Stimulated activated naive CD4-positive, alpha-beta T cell (primary cell): Measurements from ENCODE around the gene ARHGEF28.

Source experiments
- DNase-seq, 6 experiments: peaks; one replicate each; lab custom pipeline; 2025; lab: John Stamatoyannopoulos, UW

The ARHGEF28 gene

DNA sequence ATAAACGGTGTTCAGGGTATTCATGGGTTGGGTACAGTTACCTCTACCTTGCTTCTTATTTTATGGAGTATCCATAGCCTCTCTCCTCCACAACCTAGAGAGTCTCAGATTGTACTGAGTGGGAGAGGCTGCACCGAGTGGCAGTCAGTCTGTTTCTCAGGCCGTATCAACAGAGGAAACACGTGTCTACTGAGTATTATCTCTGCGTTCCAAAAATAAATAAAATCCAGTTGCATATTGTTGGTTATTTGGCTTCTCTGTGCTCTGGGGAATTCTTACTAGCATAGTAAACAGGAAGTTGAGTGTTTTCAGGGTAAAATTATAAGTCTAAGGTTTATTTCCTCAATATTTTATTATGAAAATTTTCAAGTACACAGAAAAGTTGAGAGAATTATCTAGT lies 231.0 kb downstream of the ARHGEF28 start:
- DNase-seq, result no peak

DNA sequence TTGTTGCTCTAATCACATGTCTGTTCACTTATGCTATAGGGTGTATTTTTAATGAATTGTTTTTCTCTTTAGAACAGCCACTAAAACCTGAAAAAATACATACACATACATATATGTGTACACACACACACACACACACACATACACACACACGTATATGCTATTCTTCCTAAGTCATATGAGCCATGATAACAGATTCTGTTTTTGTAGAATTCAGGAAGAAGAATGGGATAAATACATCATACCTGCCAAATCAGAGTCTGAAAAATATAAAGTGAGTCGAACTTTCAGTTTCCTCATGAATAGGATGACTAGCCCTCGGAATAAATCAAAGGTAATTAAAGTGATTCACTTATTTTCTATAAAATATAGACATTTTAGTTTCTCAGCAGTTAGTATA lies 231.4 kb downstream of the ARHGEF28 start:
- no peak for DNase-seq

DNA sequence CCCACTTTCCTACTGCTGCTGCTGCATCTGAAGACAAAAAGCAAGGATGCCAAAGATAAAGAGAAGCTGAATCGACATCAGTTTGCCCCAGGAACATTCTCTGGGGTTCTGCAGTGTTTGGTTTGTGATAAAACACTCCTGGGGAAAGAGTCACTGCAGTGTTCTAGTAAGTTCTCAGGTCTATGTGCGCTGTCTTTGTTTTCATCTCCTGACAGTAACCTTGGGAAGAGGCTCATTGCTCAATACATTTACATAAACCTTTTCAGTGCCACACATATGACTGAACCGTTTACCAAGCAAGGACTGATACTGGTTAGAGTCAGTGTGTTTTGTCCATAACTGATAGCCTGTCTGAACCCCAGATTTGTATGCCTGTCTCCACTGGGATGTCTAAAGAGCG lies 232.1 kb downstream of the ARHGEF28 start:
- DNase-seq, result no peak

DNA sequence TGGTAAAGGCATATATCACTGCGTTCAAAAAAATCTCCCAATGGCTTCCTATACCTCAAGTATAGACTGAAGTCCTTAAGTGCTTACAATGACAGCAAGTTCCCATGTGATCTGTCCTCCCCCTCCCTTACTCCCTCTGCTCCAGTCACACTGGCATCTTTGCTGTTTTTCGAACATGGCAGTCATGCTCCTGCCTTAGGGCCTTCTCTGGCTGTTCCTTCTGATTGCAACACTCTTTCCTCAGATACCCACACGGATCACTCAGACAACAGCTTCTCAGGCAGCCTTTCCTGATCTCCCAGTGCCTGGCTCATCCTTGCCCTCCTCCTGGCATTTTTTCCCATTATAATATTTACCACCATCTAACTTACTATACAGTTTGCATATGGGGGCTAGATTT lies 232.8 kb downstream of the ARHGEF28 start:
- DNase-seq, result no peak

DNA sequence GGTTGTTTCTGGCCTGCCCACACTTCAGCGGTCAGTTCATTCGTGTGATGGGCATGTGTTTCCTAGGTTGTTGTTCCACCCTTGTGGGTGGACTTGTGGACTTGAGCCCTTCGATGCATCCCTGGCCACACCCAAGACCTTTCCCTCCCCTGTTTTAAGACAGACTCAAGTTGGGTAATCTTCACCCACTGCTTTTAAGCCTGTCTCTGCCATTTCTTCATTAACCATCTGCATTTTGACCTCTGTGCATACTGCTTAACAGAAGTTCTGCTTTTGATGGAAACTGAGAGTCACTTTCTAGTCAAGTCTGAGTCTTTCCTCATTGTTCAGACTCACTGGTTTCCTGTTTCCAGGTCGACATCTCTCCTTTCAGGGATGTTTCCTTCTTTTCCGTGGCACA lies 233.7 kb downstream of the ARHGEF28 start:
- DNase-seq, result no peak

DNA sequence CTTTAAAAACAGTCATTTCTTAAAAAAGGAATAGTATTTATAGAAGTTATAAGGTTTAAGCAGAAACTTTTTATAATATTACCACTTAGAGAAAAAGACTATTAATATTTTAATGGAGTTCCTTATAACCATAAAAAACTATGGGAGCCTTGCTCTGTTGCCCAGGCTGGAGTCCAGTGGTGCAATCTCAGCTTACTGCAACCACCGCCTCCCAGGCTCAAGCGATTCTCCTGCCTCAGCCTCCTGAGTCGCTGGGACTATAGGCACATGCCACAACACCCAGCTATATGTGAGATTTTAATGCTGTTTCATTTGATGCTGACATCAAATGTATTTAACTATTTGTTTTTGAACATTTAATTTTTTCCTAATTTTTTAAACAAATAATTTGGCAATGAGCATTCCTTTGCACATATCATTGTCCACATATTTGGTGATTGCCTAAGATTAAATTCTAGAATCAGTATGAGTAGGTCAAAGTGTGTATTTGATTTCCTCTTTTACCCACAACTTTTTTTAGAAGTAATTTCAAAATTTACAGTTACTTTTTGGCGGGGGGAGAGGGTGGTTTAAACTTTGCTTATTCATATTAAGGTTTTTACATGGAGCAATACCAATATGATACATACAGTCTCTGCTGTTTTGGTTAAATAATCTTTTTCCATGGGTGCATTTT lies 235.5 kb downstream of the ARHGEF28 start:
- no peak for DNase-seq

DNA sequence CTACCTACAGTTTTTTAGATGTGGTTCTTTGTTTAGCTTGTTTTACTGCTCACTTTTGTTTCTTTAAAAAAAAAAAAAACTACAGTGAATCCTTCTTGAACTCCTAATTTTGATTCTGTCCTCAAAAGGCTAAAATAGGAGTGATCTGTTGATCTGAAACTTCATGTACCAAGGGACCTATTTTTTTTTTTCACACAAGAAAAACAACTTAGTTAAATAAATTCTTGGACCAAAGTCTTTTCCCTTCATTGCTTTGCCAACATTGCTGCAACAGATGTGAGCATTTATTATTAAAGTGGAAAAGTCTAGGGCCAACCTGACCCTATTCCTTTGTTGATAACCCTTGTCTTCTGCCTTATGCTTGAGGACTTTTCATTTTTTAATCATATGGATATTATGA lies 236.8 kb downstream of the ARHGEF28 start:
- no peak for DNase-seq

DNA sequence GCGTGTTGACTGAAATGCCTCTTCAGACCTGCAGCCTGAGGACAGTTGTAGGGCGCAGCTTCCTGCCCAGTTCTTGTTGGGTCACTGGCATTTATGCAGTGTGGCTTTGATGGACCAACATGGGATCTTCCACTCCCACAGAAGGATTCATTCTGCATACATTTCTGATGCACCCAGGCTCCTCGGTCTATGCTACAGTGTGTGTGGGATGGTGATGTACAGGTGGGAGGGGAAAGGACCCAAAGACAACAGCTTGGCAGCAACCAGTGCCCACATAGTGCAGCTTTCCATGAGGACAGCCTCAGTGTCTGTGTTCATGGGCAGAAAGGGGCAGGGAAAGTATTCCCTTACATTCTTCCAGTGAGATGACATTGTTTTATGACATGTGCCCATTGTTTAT lies 237.9 kb downstream of the ARHGEF28 start:
- no peak for DNase-seq

DNA sequence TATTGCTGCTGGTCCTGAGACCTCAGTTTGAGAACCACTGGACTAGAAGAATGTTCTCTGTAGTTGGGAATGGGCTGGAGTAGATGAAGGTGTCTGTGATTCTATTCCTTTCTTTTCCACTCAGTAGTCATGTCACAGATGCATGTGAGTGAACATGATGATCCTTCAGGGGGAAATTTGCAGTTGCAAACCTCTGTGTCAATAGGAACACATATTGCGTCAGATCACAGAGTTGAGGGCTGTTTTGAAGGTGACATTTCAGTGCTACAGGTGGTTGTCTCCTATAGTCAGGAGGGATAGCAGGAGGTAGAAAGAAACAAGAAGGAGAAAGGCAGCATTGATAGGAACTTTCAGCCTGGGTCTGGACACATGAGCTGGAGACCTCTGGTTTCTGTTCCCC lies 239.3 kb downstream of the ARHGEF28 start:
- DNase-seq, result no peak

DNA sequence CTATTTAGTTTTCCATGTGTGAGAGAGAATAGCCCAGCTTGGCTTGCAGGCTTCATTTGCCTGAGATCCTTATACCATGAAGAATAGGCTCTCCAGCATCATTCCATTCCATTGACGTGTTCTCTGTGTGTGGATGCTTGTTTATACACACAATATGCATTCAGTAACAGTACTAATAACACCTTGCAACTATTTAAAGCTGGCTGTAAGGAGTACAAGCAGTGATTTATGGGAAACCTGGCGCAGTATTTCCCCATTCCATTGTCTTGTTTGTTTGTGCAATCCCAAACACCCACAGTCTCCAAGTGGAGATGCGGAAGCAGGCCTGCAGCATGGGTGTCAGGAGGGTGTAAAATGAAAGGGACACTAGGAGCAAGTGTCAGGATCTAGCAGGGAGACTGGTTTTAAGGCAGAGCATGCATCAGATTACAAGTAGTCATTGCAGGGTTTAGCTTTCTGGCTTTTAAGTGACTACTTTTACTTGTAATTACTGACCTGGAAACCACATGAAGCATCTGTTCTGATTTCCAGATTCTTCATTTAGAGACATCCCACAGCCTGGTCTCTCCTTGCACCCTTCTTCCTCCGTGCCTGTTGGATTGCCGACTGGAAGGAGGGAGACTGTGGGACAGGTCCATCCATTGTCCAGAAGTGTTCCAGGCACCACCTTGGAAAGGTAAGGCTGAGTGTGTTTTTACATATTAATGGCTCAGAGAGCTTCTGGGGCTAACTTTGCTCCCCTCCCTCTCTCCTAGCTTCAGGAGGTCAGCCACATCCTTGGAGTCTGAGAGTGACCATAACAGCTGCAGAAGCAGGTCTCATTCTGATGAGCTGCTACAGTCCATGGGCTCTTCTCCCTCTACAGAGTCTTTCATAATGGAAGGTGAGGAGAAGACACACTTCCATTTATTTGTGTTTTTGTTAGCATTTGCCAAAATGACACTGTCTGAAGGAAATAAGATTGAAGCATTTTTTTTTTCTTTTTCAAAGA lies 241.6 kb downstream of the ARHGEF28 start:
- DNase-seq, result no peak

DNA sequence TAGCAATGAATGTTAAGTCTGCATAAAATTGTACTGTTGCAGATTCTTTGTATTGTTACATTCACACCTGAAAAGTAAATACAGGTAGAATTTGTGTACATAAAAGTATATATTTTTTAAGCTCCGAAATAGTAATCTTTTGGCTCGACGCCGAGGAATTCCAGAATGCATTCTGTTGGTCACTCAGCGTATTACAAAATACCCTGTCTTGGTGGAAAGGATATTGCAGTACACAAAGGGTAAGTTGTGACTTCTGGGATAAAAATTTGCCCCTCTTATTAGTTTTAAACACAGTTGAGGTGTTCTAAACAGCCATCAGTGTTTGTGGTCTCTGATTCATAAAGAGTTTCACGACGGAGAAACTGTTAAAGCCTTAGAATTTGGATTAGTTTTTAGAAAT lies 257.6 kb downstream of the ARHGEF28 start:
- DNase-seq, result no peak

DNA sequence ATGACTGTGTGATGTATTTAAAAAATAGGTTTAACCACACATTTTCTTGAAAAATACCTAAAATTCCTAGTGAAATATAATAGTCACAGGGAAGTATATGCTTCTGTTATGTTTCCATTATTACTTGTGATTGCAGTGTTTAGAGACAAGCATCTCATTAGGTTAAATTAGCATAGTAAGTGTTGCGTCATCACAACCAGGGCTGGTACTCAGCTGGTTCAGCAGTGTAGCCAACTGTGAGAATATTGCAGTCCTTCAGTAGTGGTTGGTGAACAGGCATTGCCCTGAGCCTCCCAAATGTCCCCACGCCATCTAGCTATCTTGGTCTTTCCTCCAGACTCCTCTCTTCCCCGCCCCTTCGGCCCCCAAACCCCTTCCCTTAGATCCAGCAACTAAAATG lies 261.7 kb downstream of the ARHGEF28 start:
- no peak for DNase-seq

DNA sequence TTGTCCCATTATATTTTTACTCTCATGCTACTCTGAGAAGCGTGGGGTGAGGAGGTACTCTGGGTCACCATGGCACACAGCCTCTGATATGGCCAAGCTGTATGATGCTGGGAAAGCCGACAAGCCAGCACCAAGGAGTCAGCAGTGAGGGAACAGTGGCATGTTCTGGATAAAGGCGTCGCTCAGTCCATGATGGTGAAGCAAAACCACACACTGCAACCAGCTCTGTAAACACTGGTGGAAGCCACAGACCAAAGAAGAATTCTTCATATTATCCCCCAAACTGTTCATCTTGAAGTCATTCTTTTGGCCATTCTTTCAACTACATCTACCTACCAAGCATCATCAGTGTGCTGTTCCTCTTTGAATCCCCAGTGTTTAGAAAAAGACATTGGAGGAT lies 264.6 kb downstream of the ARHGEF28 start:
- DNase-seq, result no peak

DNA sequence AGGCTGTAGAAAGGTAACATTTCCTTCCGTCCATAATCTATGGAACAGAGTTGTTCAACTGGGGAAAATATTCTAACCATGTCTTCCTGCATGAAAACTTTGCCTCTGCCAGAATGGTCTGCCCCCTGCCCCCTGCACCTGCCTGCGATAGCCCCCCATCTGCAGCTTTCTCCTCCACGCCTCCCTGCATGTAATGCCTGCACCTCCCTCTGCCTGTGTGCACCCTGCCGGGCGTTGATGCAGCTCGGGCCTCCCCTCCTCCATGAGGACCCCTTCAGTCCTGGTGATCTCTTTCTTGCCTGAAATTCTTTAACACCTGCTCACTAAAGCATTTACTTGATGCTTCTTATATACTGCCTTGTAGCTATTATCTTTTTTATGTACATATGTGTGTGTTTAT lies 266.2 kb downstream of the ARHGEF28 start:
- no peak for DNase-seq

DNA sequence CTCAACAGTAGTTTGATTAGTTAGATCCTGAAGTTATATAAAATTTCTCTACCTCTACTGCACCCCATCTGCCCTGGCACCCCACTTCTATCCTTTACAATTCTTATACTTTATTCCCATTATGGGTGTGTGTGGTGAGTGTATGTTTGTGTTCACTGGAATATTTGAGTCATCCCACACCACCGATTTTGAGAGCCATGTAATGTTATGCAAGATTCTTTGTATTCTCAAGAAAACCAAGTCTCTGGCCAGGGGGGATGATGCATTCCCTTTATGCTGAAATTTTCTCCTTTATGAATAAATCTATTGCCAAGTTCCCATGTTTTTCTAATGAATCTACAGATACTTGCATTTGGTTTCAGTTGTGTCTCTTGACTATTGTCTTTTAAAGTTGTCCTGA lies 266.8 kb downstream of the ARHGEF28 start:
- no peak for DNase-seq

DNA sequence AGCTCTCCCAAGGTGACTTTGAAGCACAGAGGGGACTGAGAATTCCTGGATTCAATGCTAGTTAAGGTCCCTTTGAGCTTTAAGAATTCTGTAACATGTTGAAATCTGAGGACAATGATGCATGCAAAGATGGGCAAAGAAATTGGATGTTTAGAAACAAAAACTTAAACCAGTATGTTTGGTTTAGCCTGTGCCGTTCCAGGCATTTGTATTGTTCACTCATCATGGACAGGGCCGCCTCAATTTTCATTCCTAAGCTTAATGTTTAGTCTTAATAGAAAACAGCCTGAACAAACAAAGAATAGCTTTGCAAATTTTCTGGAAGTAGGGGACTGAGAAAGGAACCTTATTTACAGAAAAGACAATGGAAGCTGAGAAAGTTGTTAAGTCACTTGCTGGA lies 267.8 kb downstream of the ARHGEF28 start:
- no peak for DNase-seq

DNA sequence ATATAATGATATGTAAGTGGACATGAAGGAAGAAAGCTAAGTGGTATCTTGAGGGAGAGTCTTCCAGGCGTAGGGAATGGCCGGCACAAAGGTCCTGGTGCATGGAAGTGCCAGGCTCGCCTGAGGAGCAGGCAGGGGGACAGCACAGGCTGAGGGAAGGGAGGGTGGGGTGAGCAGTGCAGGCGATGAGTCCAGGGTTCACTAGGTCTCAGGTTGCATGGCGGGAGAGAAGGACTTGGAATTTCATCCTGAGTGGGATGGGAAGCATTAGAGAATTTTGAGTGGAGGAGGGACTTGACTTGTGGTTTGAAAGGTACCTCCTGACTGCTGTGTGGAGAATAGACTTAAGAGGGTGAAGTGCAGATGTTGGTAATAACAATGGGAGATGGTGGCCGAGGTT lies 268.9 kb downstream of the ARHGEF28 start:
- DNase-seq, result no peak

DNA sequence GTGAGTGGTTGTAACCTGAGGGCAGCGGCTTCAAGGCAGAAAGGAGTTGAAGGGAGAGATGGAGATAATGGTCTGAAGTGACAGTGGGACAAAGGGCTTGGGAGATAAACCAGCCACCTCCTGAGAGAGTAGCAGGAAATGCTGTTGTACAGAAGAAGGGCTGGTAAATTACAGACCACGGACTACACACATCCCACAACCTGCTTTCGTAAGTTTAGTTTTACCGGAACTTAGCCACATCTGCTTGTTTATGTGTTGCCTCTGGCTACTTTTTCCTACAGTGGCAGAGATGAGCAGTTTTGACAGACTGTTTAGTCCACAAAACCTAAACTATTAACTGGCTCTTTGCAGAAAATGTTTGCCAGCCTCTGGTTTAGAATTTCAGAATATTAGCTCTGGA lies 269.5 kb downstream of the ARHGEF28 start:
- no peak for DNase-seq

DNA sequence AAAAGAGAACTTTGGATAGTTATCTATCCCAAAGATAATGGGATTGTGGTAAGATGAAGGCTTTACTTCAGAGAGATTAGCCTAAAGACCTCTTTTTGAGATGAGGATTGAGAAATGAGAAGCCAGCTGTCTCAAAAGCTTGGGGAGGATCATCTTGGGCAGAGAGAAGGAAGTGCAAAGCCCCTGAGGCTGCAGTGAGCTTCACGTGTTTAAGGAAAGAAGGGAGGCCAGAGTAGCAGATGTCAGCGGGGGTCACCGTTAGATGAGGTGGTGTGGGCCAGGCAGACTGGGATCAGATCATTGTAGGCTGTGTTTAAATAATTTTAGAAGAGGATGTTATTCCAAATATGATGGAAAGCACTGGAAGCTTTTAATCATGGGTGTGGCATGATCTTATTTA lies 270.1 kb downstream of the ARHGEF28 start:
- no peak for DNase-seq

DNA sequence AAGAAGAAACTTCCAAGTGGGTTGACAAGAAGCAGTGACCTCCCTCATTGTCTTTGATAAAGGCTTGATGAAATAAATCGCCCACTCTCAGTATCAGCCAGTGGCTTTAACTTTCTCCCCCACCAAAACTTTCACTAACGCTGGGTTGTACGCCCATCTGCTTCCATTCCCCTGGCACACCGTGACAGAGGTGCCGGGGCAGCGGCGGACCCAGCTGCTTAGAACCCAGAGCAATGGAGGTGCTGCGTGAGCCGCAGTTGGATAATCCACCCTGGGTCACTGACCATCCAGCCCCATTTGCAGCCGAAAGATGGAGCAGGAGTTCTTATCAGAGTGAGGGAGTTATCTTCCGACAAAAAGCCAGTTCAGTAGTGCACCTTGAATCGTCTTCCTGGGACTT lies 270.7 kb downstream of the ARHGEF28 start:
- DNase-seq, result no peak

DNA sequence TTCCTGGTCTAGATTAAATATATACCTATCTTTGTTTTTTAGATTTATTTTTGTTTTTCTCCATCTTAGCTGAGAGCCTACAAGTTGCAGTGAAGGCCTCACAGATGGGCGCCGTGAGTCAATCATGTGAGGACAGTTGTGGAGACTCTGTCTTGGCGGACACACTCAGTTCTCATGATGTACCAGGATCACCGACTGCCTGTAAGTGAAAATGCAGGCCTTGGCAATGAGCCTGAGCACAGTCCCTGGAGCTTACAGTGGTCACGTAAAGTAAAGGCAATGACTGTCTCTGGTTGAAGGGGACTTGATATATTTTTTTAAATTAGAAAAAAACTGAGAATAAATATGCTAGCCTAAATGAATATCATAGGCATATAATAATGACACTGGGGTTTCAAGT lies 271.9 kb downstream of the ARHGEF28 start:
- DNase-seq, result no peak

DNA sequence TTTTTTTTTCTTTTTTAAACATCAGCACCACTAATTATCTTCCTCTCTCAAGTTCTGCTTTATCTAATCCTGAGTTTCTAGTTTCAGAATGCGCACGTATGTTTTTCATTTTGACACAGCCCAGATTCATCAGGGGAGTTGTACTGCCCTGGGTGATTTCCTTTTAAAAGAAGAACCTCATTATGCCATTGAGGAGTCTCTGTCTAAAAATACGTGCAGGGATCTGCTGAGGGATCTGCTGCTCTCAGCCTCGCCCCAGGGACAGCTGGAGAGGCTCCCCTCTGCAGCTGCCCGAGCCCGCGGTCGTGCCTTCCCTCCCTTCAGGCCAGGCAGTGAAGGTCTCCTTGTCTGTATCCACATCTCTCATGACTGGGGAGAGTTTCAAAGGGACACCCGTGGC lies 273.1 kb downstream of the ARHGEF28 start:
- no peak for DNase-seq

DNA sequence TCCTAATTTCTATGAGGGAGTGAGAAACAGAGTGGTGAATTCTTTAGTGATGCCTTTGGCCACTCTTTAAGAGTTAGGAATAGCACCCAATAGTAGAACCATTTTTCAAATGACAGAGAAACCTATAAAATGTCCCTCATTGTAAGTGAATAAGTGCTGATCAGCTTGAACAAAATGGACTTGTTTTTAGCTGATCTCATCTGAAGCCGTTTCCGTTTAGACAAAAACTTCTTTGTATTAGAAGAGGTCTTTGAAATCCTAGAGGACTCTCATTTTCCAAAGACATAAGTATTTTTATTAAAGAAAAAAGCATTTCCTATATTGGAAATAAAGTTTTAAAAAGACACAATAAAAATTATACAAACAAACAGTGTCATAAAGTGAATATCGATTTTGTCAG lies 273.9 kb downstream of the ARHGEF28 start:
- DNase-seq, result no peak

DNA sequence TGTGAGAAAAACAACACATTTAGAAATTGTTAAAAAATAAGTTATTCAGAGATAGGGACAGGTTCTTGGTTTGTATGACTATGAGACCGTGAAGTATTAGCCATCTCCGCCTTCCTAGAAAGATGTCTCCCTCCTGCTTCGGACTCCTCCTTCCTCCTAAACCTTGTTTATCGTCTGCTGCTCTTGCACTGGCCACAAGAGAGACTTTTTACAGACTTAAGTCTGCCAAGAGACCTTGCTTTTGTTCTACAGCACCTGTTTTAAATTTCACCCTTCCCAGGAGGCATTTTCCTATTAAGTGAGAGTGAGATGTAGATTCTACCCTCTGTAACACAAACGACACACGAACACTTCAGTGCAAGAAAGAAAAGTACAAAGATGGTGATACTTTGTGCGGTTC lies 274.6 kb downstream of the ARHGEF28 start:
- DNase-seq, result no peak
